GM23338 (cell line): Measurements from ENCODE around the gene EGFR.

Experiments
- CTCF ChIP-seq, 2 experiments: fragments of 200-600 bp in 1 of 2; sonication (generic) in 1 of 2; conservative IDR thresholded peaks; 2 replicates each; pipeline versions ENCODE4 v1.5.1 to v1.6.1; 2016 to 2017; ENCODE audit warnings: antibody characterized with exemption in 2 of 2, low read depth in 2 of 2, mild to moderate bottlenecking in 2 of 2, moderate library complexity in 1 of 2
- REST ChIP-seq: IDR thresholded peaks from one replicate; pipeline ENCODE4 v1.6.1; 2018; ENCODE audit warnings: antibody characterized with exemption; ENCODE audit not compliant: unreplicated experiment

- no peak for TF ChIP-seq CTCF (conservative IDR thresholded peaks at IDR 0.05; ENCODE audit: low read depth in 2 of 2)
- TF ChIP-seq REST: no peak
These were observed 114.2 kb downstream of the EGFR start for GRCh38 chr7:55132890-55133551.
